Sigmoid colon (tissue), 7 donors: ENCODE results near the gene BRPF1. TPM values are rescaled to one million over a fixed set of nuclear protein-coding genes. Genes with fewer than 3 reads are reported as not detected.

Source experiments
- DNase-seq: peaks from one replicate; pipeline ENCODE4 v3.0.0-alpha.2; 2019
- H3K27ac ChIP-seq, 4 donors: fragments of 200-600 bp; sonication (generic); one replicate each; pipeline ENCODE4 v1.5.1; 2016 to 2019; ENCODE audit warnings: mild to moderate bottlenecking in 1 of 4
- H3K27me3 ChIP-seq, 3 donors: fragments of 200-600 bp; sonication (generic); one replicate each; pipeline ENCODE4 v1.5.1; 2019; ENCODE audit warnings: mild to moderate bottlenecking in 1 of 3
- H3K36me3 ChIP-seq, 4 donors: fragments of 200-600 bp; sonication (generic); one replicate each; pipeline ENCODE4 v1.5.1; 2016 to 2019
- H3K4me1 ChIP-seq, 4 donors: fragments of 200-600 bp; sonication (generic); one replicate each; pipeline ENCODE4 v1.5.1; 2017 to 2019
- H3K4me3 ChIP-seq, 4 donors: fragments of 200-600 bp; sonication (generic); one replicate each; pipeline ENCODE4 v1.5.1; 2017 to 2019; ENCODE audit warnings: mild to moderate bottlenecking in 2 of 4, moderate library complexity in 1 of 4
- H3K9me3 ChIP-seq, 4 donors: fragments of 200-600 bp in 3 of 4; sonication (generic) in 3 of 4; one replicate each; pipeline versions ENCODE4 v1.5.1 to v1.6.1; 2013 to 2019
- EP300 ChIP-seq, 4 donors: sonication (generic); formaldehyde crosslinking; IDR thresholded peaks; one replicate each; pipeline ENCODE4 v1.6.1; 2017; ENCODE audit warnings: antibody characterized with exemption in 4 of 4
- POLR2A ChIP-seq, 2 donors: fragments of 450-650 bp; IDR thresholded peaks; one replicate each; pipeline ENCODE4 v1.6.1; 2016; ENCODE audit warnings: antibody characterized with exemption in 2 of 2, mild to moderate bottlenecking in 2 of 2, moderate library complexity in 2 of 2
- POLR2AphosphoS5 ChIP-seq, 4 donors: sonication (generic); formaldehyde crosslinking; IDR thresholded peaks; one replicate each; pipeline ENCODE4 v1.6.1; 2017; ENCODE audit warnings: antibody characterized with exemption in 4 of 4
- WGBS, 2 donors: extraction: QIAGEN DNeasy Blood & Tissue Kit; methylation state at CpG; one replicate each; pipeline ENCODE4 v1.1.7; 2013; 5-methylcytosine and 5-hydroxymethylcytosine counted together
- intact Hi-C: fragments of 100-400 bp; cut with DNase I; formaldehyde crosslinking; loops from one replicate; pipeline ENCODE4 v1.15.1; 2023
- polyA plus RNA-seq, 3 donors: library from polyadenylated mRNA; stranded (reverse); fragments of 200-250 nt; gene quantifications; one replicate each; pipeline ENCODE4 v1.2.3, GENCODE V29; 2013
- total RNA-seq, 4 donors: library from RNA; depleted of rRNA; stranded (reverse); fragments of >200 nt; gene quantifications; one replicate each; pipeline ENCODE4 v1.1.0, GENCODE V29; 2016
- TF ChIP-seq, protein P1 (sequence below), 4 experiments: fragments of 450-650 bp in 3 of 4; fragments of 200-600 bp in 1 of 4; IDR thresholded peaks; one replicate each; pipeline ENCODE4 v1.5.1; 2016 to 2019; ENCODE audit warnings: antibody characterized with exemption in 4 of 4, mild to moderate bottlenecking in 3 of 4, moderate library complexity in 2 of 4
- donor health status: healthy with polysubstance abuse.
- donor health status: Bipolar disorder and iron deficiency.
- donor health status: healthy.

The BRPF1 gene
- total and polyA plus RNA-seq, 7 donors, result 3.5 to 18.6 (median 12.6) TPM

DNA sequence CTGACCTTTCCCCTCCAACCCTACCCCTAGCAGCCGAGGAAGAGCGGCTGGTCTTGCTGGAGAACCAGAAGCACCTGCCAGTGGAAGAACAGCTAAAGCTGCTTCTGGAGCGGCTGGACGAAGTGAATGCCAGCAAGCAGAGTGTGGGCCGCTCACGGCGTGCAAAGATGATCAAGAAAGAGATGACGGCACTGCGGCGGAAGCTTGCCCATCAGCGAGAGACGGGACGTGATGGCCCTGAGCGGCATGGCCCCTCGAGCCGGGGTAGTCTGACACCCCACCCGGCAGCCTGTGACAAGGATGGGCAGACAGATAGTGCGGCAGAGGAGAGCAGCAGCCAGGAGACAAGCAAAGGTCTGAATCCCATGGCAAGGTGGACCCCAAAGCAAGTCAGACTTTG is 12.0 kb downstream of the BRPF1 start:
- Histone ChIP-seq H3K4me3 (no peak overlapping the region), H3K9me3 (no peaks in the 10 kb centered on the region), H3K27ac (no peak overlapping the region), H3K27me3 (no peaks in the 10 kb centered on the region), H3K4me1 (peaks cover 0 to 7% (median 2%) of the 10 kb centered on the region in 4 donors), H3K36me3 (peaks cover 84 to 99% (median 89%) of the 10 kb centered on the region in 4 donors)
- TF ChIP-seq POLR2A (IDR thresholded peaks at IDR 0.05), result no peak
- no peak for DNase-seq
- intact Hi-C loops, result no loop called here
- WGBS, 2 donors, result 96 to 97% methylated on average over 18 of the region's 18 CpGs

DNA sequence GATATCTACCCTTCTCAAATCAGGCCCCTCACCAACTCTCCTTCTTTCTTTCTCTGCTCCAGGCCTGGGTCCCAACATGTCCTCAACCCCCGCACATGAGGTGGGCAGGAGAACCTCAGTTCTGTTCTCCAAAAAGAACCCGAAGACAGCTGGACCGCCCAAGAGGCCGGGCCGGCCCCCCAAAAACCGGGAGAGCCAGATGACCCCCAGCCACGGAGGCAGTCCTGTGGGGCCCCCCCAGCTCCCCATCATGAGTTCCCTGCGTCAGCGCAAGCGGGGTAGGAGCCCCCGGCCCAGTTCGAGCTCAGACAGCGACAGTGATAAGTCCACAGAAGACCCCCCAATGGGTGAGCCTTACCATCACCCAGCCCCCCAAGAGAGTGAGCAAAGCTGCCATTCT is 12.6 kb downstream of the BRPF1 start:
- DNase-seq, result no peak
- Histone ChIP-seq H3K4me1 (peaks cover 0 to 14% (median 8%) of the 10 kb centered on the region in 4 donors), H3K9me3 (no peaks in the 10 kb centered on the region), H3K36me3 (peaks cover 81 to 93% (median 85%) of the 10 kb centered on the region in 4 donors), H3K4me3 (no peak overlapping the region), H3K27me3 (no peaks in the 10 kb centered on the region), H3K27ac (no peak overlapping the region)
- TF ChIP-seq POLR2A (IDR thresholded peaks at IDR 0.05) (no peak), EP300 (IDR thresholded peaks at IDR 0.05) (no peak), POLR2AphosphoS5 (IDR thresholded peaks at IDR 0.05) (no peak)
- TF ChIP-seq, protein P1, sequence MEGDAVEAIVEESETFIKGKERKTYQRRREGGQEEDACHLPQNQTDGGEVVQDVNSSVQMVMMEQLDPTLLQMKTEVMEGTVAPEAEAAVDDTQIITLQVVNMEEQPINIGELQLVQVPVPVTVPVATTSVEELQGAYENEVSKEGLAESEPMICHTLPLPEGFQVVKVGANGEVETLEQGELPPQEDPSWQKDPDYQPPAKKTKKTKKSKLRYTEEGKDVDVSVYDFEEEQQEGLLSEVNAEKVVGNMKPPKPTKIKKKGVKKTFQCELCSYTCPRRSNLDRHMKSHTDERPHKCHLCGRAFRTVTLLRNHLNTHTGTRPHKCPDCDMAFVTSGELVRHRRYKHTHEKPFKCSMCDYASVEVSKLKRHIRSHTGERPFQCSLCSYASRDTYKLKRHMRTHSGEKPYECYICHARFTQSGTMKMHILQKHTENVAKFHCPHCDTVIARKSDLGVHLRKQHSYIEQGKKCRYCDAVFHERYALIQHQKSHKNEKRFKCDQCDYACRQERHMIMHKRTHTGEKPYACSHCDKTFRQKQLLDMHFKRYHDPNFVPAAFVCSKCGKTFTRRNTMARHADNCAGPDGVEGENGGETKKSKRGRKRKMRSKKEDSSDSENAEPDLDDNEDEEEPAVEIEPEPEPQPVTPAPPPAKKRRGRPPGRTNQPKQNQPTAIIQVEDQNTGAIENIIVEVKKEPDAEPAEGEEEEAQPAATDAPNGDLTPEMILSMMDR (IDR thresholded peaks at IDR 0.05), result no peak
- intact Hi-C loops, result no loop called here
- 96% methylated on average over 13 of the region's 13 CpGs for WGBS, 2 donors

DNA sequence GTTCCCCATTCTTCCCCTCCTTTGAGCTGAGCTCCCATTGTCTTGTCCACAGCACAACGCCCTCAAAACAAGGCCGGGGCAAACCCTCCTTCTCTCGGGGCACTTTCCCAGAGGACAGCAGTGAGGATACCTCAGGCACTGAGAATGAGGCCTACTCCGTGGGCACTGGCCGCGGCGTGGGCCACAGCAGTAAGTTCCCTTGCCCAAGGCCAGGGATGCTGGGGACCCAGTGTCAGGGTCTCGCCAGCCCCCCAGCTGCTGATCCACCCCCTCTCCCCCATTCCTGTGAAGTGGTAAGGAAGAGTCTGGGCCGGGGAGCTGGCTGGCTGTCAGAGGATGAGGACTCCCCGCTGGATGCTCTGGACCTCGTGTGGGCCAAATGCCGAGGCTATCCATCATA is 14.0 kb downstream of the BRPF1 start:
- no peak for DNase-seq
- Histone ChIP-seq H3K27me3 (no peaks in the 10 kb centered on the region), H3K27ac (no peak overlapping the region), H3K4me3 (no peak overlapping the region), H3K4me1 (peaks cover 0 to 19% (median 12%) of the 10 kb centered on the region in 4 donors), H3K36me3 (peaks cover 70 to 79% (median 72%) of the 10 kb centered on the region in 4 donors), H3K9me3 (no peaks in the 10 kb centered on the region)
- WGBS, 2 donors, result 93 to 96% methylated on average over 12 of the region's 12 CpGs
- no peak for TF ChIP-seq EP300 (IDR thresholded peaks at IDR 0.05)
- TF ChIP-seq POLR2A (IDR thresholded peaks at IDR 0.05), result no peak
- TF ChIP-seq POLR2AphosphoS5 (IDR thresholded peaks at IDR 0.05), result no peak
- TF ChIP-seq, protein P1 (IDR thresholded peaks at IDR 0.05), result no peak
- intact Hi-C loops, result no loop called here

DNA sequence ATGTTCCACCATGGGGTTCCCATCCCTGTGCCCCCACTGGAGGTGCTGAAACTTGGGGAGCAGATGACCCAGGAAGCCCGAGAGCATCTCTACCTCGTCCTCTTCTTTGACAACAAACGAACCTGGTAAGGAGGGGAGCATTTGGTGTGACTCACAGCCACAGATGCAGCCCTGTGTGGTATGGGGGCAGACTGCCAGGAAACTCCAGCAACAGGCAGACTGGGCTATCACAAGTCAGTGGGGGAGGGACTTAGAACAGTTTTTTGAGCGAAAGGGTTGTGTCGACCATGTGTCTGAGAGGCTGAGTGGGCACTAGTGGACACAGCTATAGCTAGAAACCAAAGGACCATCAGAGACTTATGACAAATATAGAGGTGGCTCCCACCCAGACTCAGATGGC is 14.8 kb downstream of the BRPF1 start:
- TF ChIP-seq EP300 (IDR thresholded peaks at IDR 0.05) (no peak), POLR2AphosphoS5 (IDR thresholded peaks at IDR 0.05) (no peak), POLR2A (IDR thresholded peaks at IDR 0.05) (no peak)
- TF ChIP-seq, protein P1 (IDR thresholded peaks at IDR 0.05), result no peak
- 76 to 86% methylated on average over 5 of the region's 5 CpGs for WGBS, 2 donors
- no peak overlapping the region for H3K27ac ChIP-seq
- DNase-seq, result no peak
- intact Hi-C loops, result no loop called here
- H3K27me3 ChIP-seq, result no peaks in the 10 kb centered on the region
- H3K4me1 ChIP-seq, result peaks cover 0 to 28% (median 20%) of the 10 kb centered on the region in 4 donors
- H3K36me3 ChIP-seq, result peaks cover 63 to 73% (median 64%) of the 10 kb centered on the region in 4 donors
- H3K4me3 ChIP-seq, result no peak overlapping the region
- no peaks in the 10 kb centered on the region for H3K9me3 ChIP-seq

DNA sequence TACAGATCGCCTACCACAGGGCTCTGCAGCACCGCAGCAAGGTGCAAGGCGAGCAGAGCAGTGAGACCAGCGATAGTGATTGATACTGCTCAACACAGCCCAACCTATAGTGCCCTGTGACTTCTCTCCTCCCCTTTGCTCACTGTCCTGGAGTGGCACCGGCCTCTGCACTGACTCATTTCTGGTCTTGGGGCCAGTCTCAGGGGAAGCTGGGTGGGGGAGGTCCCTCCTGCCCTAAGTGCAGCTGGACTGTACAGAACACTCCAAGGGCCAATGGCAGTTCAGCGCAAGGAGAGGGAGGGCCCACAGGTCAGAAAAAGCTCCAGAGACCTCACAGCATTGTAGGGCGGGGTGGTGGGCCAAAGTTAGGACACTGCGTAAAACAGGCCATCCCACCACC is 15.7 kb downstream of the BRPF1 start:
- no peak for DNase-seq
- Histone ChIP-seq H3K27me3 (no peaks in the 10 kb centered on the region), H3K9me3 (no peaks in the 10 kb centered on the region), H3K4me1 (peaks cover 0 to 35% (median 25%) of the 10 kb centered on the region in 4 donors), H3K27ac (no peak overlapping the region), H3K4me3 (no peak overlapping the region), H3K36me3 (peaks cover 54 to 73% (median 56%) of the 10 kb centered on the region in 4 donors)
- WGBS, 2 donors, result 92 to 96% methylated on average over 8 of the region's 8 CpGs
- intact Hi-C loops, result no loop called here
- TF ChIP-seq, protein P1 (IDR thresholded peaks at IDR 0.05), result no peak
- TF ChIP-seq EP300 (IDR thresholded peaks at IDR 0.05) (no peak), POLR2AphosphoS5 (IDR thresholded peaks at IDR 0.05) (no peak), POLR2A (IDR thresholded peaks at IDR 0.05) (no peak)
